Endothelial cell of hepatic sinusoid (primary cell): ENCODE measurements around the gene PLEKHA5.
"Not testable (repeated sequence)": the region's sequence is repeated elsewhere in the genome, so short reads cannot be mapped to it uniquely, and the experiment has no call there.

Experiments used
- in situ Hi-C: cut with HindIII; loops from 2 replicates; pipeline ENCODE4 v1.10.0; 2017; ENCODE audit warnings: low sequenced_read_pairs

The PLEKHA5 gene

DNA sequence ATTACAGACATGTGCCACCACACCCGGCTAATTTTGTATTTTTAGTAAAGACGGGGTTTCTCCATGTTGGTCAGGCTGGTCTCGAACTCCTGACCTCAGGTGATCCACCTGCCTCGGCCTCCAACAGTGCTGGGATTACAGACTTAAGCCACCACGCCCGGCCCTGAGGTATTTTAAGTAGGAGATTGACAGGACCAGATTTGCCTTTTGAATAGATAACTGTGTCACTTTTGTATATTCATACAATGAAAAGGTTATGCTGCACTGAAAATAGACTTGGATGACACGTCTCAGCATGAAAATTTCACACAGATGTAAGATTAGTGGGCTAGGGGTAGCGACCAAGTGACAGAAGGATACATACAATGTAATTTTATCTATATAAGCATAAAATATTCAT is 263.1 kb downstream of the PLEKHA5 start:
- in situ Hi-C loops: not testable (repeated sequence)

DNA sequence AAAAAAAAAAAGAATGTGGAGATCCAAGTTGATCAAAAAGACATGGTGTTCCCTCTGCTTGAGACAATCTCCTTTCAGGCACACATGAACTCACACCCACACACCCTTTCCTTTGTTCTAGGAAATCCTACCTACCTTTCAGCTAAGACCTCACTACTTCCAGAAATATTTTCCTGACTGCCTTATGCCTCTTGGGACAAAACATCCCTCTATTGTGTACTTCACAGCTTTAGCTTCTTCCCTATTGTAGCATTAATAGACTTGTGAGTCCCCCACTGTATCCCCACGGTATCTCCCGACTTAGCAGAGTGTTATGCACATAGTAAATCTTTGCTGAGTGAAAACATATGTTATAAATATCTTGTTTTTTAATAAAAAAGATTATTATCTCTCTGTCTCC is 264.9 kb downstream of the PLEKHA5 start:
- in situ Hi-C loops: no loop called here

DNA sequence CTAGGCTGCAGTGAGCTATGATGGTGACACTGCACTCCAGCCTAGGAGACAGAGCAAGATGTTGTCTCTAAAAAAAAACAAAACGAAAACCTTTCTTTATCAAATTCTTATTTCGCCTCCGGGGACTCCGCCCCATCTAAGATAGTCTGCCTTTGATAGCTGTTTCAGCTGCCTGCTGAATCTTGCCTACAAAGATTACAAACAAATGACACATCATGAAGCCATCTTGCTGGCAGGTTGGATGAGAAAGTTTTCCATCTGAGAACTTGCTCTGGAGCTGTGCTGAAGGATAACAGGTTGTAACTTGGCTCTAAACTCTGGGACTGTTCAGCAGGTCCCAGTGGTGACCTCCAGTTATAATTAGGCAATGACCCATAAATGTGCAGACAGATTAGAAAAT is 268.0 kb downstream of the PLEKHA5 start:
- in situ Hi-C loops: no loop called here

DNA sequence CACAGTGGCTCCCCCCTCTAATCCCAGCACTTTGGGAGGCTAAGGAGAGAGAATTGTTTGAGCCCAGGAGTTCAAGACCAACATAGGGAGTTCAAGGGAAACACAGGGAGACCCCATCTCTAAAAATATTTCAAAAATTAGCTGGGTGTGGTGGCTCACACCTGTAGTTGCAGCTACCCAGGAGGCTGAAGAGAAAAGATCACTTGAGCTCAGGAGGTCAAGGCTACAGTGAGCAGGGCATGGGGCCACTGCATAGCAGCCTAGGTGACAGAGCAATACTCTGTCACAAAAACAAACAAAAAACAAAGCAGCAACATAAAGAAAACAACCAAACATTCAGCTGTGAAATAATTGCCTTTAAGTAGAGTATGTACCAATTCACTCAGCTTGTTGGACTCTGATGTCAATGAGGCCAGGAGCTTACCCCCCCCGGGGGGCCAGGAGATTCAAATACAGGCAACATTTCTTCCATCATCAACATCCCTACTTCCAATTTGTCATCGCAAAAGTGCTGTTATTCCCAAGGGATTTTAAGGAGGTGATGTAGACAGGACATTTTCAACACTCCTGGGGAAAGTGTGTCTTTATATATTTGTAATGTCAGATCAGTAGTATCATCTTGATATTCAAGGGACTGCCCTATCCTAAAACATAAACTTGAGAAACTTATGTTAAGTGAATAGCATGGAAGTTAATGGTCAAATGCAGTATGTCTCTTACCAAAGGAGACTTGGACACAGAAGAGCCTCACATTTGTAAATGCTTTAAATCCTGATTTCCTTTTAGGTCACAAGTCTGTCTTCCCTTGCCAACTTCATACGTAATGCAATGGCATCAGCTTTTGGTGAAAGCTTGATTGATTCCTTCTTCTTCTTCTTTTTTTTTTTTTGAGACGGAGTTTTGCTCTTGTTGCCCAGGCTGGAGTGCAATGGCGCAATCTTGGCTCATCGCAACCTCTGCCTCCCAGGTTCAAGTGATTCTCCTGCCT is 269.1 kb downstream of the PLEKHA5 start:
- in situ Hi-C loops: no loop called here

- in situ Hi-C loops: not testable (repeated sequence)
These were observed 271.2 kb downstream of the PLEKHA5 start for GRCh38 chr12:19400649-19401285.

GRCh38 chr12:19402211-19402610 is 272.7 kb downstream of the PLEKHA5 start:
- in situ Hi-C loops: no loop called here

GRCh38 chr12:19402743-19403431 is 273.4 kb downstream of the PLEKHA5 start:
- in situ Hi-C loops: no loop called here

GRCh38 chr12:19404242-19404880 is 274.8 kb downstream of the PLEKHA5 start:
- in situ Hi-C loops: no loop called here

GRCh38 chr12:19409376-19409775 is 279.8 kb downstream of the PLEKHA5 start:
- in situ Hi-C loops: no loop called here

GRCh38 chr12:19410211-19410610 is 280.7 kb downstream of the PLEKHA5 start:
- in situ Hi-C loops: no loop called here

- in situ Hi-C loops: no loop called here
These were observed 281.2 kb downstream of the PLEKHA5 start for GRCh38 chr12:19410629-19411185.

- in situ Hi-C loops: no loop called here
These were observed 282.0 kb downstream of the PLEKHA5 start for GRCh38 chr12:19411234-19412204.

DNA sequence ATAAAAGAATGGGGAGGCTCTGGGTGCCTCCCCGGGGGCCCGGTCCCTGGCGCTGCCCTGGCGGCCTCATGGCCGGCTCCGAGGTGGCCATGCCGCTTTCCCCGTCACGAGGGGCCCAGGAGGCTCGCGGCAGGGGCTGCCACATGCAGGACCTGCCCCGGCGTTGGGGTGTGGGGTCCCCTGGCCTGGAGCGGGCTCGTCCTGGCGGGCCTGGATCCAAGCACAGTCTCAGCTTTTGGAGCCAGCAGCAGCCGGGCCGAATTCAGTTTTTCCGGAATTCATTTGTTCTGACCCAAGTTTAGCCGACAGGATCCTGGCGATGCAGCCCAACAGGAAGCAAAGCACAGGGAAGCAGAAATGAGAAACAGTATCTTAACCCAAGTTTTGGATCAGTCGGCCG is 283.3 kb downstream of the PLEKHA5 start:
- in situ Hi-C loops: no loop called here

DNA sequence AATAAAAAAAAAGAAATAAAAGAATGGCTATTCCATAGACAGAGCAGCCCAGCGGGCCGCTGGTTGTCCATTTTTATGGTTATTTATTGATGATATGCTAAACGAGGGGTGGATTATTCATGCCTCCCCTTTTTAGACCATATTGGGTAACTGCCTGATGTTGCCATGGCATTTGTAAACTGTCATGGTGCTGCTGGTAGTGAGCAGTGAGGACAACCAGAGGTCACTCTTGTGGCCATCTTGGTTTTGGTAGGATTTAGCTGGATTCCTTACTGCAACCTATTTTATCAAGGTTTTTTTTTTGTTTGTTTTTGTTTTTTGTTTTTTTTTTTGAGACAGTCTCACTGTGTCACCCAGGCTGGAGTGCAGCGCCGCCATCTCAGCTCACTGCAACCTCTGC is 284.0 kb downstream of the PLEKHA5 start:
- in situ Hi-C loops: not testable (repeated sequence)

DNA sequence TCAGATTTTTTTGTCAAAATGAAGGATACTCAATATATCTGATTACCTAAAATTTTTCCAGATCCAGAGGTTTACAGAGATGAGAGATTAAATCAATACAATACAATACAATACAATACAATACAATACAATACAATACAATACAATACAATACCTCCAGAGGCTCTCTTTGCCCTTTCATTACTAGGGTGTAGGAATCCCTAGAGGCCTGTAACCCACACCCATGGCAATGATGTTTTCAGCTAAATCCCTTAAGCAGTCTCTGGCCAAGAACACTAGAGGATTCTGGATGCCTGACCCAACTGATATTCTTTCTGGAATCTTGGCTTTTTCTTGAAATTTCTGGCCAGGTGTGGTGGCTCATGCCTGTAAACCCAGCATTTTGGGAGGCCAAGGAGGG is 286.0 kb downstream of the PLEKHA5 start:
- in situ Hi-C loops: no loop called here

- in situ Hi-C loops: no loop called here
These were observed 289.6 kb downstream of the PLEKHA5 start for GRCh38 chr12:19419086-19419485.

DNA sequence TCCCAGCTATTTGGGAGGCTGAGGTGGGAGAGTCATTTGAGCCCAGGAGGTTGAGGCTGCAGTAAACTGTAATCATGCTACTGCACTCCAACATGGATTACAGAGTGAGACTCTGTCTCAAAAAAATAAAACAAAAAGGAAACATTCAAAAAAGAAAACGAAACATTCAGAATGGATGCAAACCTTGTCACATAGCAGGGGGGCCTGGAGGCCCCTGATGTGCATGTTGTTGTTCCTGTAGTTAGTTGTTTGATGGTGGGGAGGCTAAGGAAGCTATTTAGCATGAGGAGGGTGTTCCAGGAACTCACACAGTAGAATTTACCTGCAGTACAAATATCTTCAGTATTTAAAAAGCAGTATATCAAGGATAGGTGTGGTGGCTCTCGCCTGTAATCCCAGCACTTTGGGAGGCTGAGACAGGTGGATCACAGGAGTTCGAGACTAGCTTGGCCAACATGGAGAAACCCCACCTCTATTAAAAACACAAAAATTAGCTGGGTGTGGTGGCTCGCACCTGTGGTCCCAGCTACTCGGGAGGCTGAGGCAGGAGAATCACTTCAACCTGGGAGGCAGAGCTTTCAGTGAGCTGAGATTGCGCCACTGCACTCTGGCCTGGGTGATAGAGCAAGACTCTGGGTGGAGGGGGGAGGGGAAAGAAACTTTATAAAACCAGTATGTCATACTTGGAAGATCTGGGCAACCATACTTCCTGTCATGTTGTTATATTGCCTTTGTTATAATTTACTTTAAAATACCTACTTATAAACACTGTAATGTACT is 292.2 kb downstream of the PLEKHA5 start:
- in situ Hi-C loops: no loop called here

DNA sequence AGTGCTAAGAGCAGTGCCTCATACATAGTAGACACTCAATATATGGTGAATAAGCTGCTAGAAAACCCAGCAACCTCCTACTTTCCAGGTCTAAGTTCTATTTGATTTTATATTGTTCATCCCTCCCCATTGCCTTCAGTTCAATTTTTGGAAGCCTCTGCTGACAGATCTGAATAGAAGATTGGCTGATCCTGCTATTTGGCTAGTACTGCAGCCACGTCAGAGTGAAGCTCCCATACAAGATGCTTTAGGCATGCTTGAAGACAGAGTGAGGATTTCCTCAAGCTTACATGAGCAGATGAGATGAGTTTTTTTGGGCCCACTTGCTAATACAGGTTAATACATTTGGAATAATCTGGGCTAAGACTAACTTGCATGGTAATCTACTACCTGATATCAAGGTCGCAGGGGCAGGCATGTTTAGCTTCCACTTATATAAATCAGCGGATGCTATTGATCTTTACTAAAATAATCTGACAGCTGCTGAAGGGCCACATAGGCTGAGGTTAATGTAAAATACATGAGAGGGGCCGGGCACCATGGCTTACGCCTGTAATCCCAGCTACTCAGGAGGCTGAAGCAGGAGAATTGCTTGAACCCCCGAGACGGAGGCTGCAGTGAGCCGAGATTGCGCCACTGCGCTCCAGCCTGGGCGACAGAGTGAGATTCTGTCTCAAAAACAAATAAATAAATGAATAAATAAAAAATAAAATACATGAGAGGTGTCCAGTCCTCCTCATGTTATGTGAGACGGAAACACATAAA is 293.8 kb downstream of the PLEKHA5 start:
- in situ Hi-C loops: no loop called here
